Peyer's patch (tissue), 4 donors: ENCODE results near the gene ZNF48. TPM values are rescaled to one million over a fixed set of nuclear protein-coding genes. Genes with fewer than 3 reads are reported as not detected.
A peak's percentile ranks its signal among the peaks of the same experiment; 100 is the strongest.

ENCODE experiments used
- DNase-seq, 3 donors: peaks; one replicate each; pipeline ENCODE4 v3.0.0-alpha.2; 2017 to 2019
- H3K27ac ChIP-seq, 4 donors: fragments of 200-600 bp; sonication (generic); one replicate each; pipeline ENCODE4 v1.5.1; 2016 to 2019
- H3K27me3 ChIP-seq, 2 donors: fragments of 200-600 bp; sonication (generic); one replicate each; pipeline ENCODE4 v1.5.1; 2019
- H3K36me3 ChIP-seq, 3 donors: fragments of 200-600 bp; sonication (generic); one replicate each; pipeline ENCODE4 v1.5.1; 2016 to 2019
- H3K4me1 ChIP-seq, 4 donors: fragments of 200-600 bp; sonication (generic); one replicate each; pipeline ENCODE4 v1.5.1; 2016 to 2019
- H3K4me3 ChIP-seq, 4 donors: fragments of 200-600 bp; sonication (generic); 1 replicate in 3 of 4; 2 replicates in 1 of 4; pipeline ENCODE4 v1.5.1; 2016 to 2019; ENCODE audit warnings: mild to moderate bottlenecking in 1 of 4
- H3K9me3 ChIP-seq, 4 donors: fragments of 200-600 bp; sonication (generic); one replicate each; pipeline ENCODE4 v1.5.1; 2016 to 2019; ENCODE audit warnings: mild to moderate bottlenecking in 1 of 4
- POLR2A ChIP-seq, 2 donors: fragments of 450-650 bp; IDR thresholded peaks; one replicate each; pipeline ENCODE4 v1.5.1; 2017; ENCODE audit warnings: antibody characterized with exemption in 2 of 2, mild to moderate bottlenecking in 2 of 2, moderate library complexity in 2 of 2
- total RNA-seq, 4 donors: library from RNA; depleted of rRNA; stranded (reverse); fragments of >200 nt; gene quantifications; one replicate each; pipeline ENCODE4 v1.1.0, GENCODE V29; 2016
- TF ChIP-seq, protein P1 (sequence below), 6 experiments: fragments of 450-650 bp in 4 of 6; fragments of 200-600 bp in 2 of 6; sonication (generic) in 1 of 6; IDR thresholded peaks; one replicate each; pipeline ENCODE4 v1.5.1; 2017 to 2019; ENCODE audit warnings: antibody characterized with exemption in 6 of 6, mild to moderate bottlenecking in 3 of 6, moderate library complexity in 1 of 6

Gene ZNF48
- total RNA-seq, 4 donors from 2014 or later = 4.2 to 9.7 (median 7.1) TPM

DNA sequence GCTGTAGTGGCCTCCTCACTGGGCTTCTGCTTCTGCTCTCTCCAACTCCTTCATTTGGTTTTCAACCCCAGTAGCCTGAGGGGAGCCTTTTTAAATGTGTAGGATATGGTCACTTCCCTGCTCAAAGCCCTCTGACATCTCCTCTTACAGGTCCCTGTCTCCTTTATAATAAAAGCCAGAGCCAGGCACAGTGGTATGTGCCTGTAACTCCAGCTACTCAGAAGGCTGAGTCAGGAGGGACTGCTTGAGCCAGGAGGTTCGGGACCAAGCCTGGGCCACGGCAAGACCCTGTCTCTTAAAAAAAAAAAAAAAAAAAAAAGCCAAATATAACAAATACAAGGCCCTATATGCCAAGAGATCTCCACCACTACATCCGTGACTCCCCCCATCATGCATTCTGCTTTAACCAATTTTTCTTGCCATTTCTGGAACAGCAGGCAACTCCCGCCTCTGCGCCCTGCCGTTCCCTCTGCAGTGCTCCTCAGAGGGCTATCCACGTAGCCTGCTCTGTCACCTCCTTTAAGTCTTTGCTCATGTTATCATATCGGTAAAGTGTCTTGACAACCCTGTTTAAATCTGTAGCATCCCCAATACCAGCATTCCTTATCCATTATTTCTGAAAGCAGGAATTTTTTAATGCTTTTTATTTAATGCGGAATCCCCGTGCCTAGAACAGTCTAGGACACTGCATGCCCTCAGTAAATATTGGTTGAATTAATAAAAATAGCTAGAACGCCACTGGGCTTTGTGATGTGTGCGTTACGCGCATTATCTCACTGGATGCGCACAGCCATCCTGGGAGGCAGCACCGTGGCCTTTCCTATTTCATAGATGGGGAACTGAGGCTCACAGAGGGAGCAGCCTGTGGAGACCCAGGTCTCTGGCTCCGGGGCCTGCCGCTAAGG lies 21.7 kb downstream of the ZNF48 start:
- Histone ChIP-seq H3K27ac (peak overlapping the region; percentile 83 to 91 (median 84)), H3K4me3 (peak overlapping the region; percentile 46 to 78 (median 72)), H3K27me3 (no peaks in the 10 kb centered on the region), H3K36me3 (peaks cover 0 to 4% (median 0%) of the 10 kb centered on the region in 3 donors), H3K4me1 (peaks cover 0 to 11% (median 1%) of the 10 kb centered on the region in 4 donors), H3K9me3 (no peaks in the 10 kb centered on the region)
- DNase-seq = no peak
- TF ChIP-seq, protein P1, sequence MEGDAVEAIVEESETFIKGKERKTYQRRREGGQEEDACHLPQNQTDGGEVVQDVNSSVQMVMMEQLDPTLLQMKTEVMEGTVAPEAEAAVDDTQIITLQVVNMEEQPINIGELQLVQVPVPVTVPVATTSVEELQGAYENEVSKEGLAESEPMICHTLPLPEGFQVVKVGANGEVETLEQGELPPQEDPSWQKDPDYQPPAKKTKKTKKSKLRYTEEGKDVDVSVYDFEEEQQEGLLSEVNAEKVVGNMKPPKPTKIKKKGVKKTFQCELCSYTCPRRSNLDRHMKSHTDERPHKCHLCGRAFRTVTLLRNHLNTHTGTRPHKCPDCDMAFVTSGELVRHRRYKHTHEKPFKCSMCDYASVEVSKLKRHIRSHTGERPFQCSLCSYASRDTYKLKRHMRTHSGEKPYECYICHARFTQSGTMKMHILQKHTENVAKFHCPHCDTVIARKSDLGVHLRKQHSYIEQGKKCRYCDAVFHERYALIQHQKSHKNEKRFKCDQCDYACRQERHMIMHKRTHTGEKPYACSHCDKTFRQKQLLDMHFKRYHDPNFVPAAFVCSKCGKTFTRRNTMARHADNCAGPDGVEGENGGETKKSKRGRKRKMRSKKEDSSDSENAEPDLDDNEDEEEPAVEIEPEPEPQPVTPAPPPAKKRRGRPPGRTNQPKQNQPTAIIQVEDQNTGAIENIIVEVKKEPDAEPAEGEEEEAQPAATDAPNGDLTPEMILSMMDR (IDR thresholded peaks at IDR 0.05) = no peak
- TF ChIP-seq POLR2A (IDR thresholded peaks at IDR 0.05) = no peak

DNA sequence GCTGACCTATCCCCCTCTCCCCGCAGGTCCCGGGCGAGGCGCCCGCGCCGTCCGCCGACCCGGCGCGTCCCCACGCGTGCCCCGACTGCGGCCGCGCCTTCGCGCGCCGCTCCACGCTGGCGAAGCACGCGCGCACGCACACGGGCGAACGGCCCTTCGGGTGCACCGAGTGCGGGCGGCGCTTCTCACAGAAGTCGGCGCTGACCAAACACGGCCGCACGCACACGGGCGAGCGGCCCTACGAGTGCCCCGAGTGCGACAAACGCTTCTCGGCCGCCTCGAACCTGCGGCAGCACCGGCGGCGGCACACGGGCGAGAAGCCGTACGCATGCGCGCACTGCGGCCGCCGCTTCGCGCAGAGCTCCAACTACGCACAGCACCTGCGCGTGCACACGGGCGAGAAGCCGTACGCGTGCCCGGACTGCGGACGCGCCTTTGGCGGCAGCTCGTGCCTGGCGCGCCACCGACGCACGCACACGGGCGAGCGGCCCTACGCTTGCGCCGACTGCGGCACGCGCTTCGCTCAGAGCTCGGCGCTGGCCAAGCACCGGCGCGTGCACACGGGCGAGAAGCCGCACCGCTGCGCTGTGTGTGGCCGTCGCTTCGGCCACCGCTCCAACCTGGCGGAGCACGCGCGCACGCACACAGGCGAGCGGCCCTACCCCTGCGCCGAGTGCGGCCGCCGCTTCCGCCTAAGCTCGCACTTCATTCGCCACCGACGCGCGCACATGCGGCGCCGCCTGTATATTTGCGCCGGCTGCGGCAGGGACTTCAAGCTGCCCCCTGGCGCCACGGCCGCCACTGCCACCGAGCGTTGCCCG lies 22.5 kb downstream of the ZNF48 start:
- Histone ChIP-seq H3K4me1 (peaks cover 0 to 11% (median 1%) of the 10 kb centered on the region in 4 donors), H3K27ac (peak overlapping the region; percentile 83 to 91 (median 84)), H3K4me3 (peak overlapping the region; percentile 46 to 78 (median 72)), H3K27me3 (no peaks in the 10 kb centered on the region), H3K36me3 (peaks cover 0 to 12% (median 0%) of the 10 kb centered on the region in 3 donors), H3K9me3 (no peaks in the 10 kb centered on the region)
- TF ChIP-seq POLR2A (IDR thresholded peaks at IDR 0.05) = peak; percentile 48 to 60
- TF ChIP-seq, protein P1 (IDR thresholded peaks at IDR 0.05) = peak in 4 of 6 experiments; percentile 15 to 40 (median 39)
- peak; percentile 75 to 94 (median 93) for DNase-seq

DNA sequence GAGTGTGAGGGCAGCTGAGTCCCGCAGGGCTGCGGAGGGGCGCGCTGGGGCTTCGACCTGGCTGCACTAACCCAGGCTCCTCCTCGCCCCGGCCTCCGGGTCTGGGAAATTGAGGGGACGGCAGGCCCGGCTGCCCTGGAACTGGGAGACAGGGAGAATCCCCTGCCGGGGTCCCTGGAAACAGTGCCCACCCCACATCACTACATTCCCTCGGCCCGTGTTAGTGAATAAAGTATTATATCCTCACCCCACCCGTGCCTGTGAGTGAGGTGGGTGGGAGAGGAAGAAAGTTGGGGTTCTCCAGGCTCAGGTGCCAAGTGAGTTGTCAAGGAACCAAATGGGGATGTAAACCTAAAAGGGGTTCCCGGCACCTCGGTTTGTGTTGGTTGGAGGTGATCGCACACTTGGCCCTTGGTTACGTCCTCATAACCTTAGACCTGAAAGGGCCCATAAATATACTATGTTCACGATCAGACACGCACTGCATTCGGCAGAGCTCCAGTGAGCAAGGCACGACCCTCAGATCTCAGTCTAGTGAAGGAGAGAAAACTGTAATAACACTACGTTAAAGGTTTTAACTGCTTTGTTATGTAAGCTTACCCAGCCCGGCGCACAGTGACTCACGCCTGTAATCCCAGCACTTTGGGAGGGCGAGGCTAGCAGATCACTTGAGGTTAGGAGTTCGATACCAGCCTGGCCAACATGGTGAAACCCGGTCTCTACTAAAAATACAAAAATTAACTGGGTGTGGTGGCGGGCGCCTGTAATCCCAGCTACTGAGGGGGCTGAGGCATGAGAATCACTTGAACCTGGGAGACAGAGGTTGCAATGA lies 23.3 kb downstream of the ZNF48 start:
- Histone ChIP-seq H3K4me3 (peak overlapping the region; percentile 46 to 78 (median 72)), H3K27ac (peak overlapping the region; percentile 83 to 91 (median 84)), H3K36me3 (peaks cover 0 to 21% (median 0%) of the 10 kb centered on the region in 3 donors), H3K4me1 (peaks cover 0 to 11% (median 1%) of the 10 kb centered on the region in 4 donors), H3K9me3 (no peaks in the 10 kb centered on the region), H3K27me3 (no peaks in the 10 kb centered on the region)
- no peak for TF ChIP-seq POLR2A (IDR thresholded peaks at IDR 0.05)
- TF ChIP-seq, protein P1 (IDR thresholded peaks at IDR 0.05) = no peak
- no peak for DNase-seq

DNA sequence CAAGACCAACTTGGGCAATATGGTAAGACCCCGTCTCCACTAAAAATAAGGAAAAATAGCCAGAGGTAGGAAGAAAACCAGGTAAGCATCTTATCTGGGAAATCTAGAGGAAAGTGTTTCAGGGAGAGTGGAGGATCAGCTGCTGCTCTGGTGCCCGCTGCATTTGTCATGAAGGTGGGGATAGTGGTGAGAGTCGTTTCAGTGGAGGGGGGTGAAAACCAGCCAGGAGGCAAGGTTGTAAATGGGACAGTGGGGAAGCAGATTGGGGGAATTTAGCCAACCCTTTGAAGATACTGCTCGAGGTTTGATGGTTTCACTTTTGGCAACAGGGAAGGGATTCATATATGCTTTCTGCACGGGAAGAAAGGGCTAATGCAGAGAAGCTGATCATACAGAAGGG lies 25.8 kb downstream of the ZNF48 start:
- Histone ChIP-seq H3K4me3 (no peak overlapping the region), H3K27ac (no peak overlapping the region), H3K36me3 (peaks cover 0 to 42% (median 0%) of the 10 kb centered on the region in 3 donors), H3K27me3 (no peaks in the 10 kb centered on the region), H3K4me1 (peaks cover 0 to 11% (median 1%) of the 10 kb centered on the region in 4 donors), H3K9me3 (no peaks in the 10 kb centered on the region)
- DNase-seq = no peak
- TF ChIP-seq, protein P1 (IDR thresholded peaks at IDR 0.05) = no peak

DNA sequence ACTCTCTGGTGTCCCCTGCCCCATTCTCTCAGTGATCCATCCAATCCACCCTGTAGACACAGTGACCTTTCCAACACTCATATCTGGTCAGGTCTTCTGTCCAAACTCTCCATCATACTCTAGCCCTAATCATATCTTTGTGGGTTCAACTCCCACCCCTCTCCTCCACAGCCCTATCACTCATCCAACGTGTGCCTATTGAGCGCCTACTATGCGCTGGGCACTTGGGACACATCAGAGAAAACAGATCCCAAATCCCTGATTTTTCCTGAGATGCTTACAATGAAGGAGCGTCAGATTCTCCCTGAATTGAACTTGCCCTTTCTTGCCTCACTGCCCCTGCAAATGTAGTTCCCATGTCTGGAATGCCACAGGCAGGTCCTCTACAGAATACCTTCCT lies 32.8 kb downstream of the ZNF48 start:
- no peak overlapping the region for H3K27ac ChIP-seq
- peaks cover 0 to 17% (median 3%) of the 10 kb centered on the region in 4 donors for H3K4me1 ChIP-seq
- TF ChIP-seq, protein P1 (IDR thresholded peaks at IDR 0.05) = no peak
- TF ChIP-seq POLR2A (IDR thresholded peaks at IDR 0.05) = no peak
- H3K36me3 ChIP-seq = peaks cover 0 to 26% (median 0%) of the 10 kb centered on the region in 3 donors
- no peak overlapping the region for H3K4me3 ChIP-seq
- H3K27me3 ChIP-seq = no peaks in the 10 kb centered on the region
- H3K9me3 ChIP-seq = no peaks in the 10 kb centered on the region
- no peak for DNase-seq
